ENCODE data around the gene LUC7L3. TPM values are rescaled to one million over a fixed set of nuclear protein-coding genes. Genes with fewer than 3 reads are reported as not detected.

Gene LUC7L3
- total RNA-seq, 4 donors from 2014 or later: 31.6 to 70.2 (median 51.6) TPM

- TF ChIP-seq CTCF (IDR thresholded peaks at IDR 0.05) (no peak), POLR2A (IDR thresholded peaks at IDR 0.05) (no peak)
- peak in 1 of 2 donors; percentile 78 for DNase-seq (ENCODE audit: low spot score in 2 of 2)
- WGBS, 2 donors: 87 to 89% methylated on average over 9 of the region's 9 CpGs
- H3K4me3 ChIP-seq (ENCODE audit: low read depth, poor library complexity, severe bottlenecking): no peak within 1 kb of the TSS
- intact Hi-C loops (cut with DNase I; ENCODE audit: low total_unique reads): no loop called here
These were observed 48.0 kb downstream of the LUC7L3 start, which contains the start of gene ANKRD40CL for GRCh38 chr17:50767446-50767845. ANKRD40CL (minus strand) TSS chr17:50767518; CDS start chr17:50766913, 605 bp downstream.

- intact Hi-C loops (cut with DNase I; ENCODE audit: low total_unique reads): no loop called here
- DNase-seq (ENCODE audit: low spot score in 2 of 2): peak; percentile 44 to 86
- TF ChIP-seq CTCF (IDR thresholded peaks at IDR 0.05): no peak
- no peak for TF ChIP-seq POLR2A (IDR thresholded peaks at IDR 0.05)
- no peak overlapping the region for H3K4me3 ChIP-seq (ENCODE audit: low read depth, poor library complexity, severe bottlenecking)
- WGBS, 2 donors: 39 to 61% methylated on average over 6 to 7 of the region's 7 CpGs
These were observed 49.0 kb downstream of the LUC7L3 start for GRCh38 chr17:50768346-50768761.

GRCh38 chr17:50769884-50770283, 50.5 kb downstream of the LUC7L3 start:
- no peak overlapping the region for H3K4me3 ChIP-seq (ENCODE audit: low read depth, poor library complexity, severe bottlenecking)
- peak; percentile 5 to 79 for DNase-seq (ENCODE audit: low spot score in 2 of 2)
- TF ChIP-seq CTCF (IDR thresholded peaks at IDR 0.05) (no peak), POLR2A (IDR thresholded peaks at IDR 0.05) (no peak)
- WGBS, 2 donors: 89 to 92% methylated on average over 8 of the region's 8 CpGs
- intact Hi-C loops (cut with DNase I; ENCODE audit: low total_unique reads): no loop called here

- no peak overlapping the region for H3K4me3 ChIP-seq (ENCODE audit: low read depth, poor library complexity, severe bottlenecking)
- DNase-seq (ENCODE audit: low spot score in 2 of 2): peak in 1 of 2 donors; percentile 2
- no peak for TF ChIP-seq POLR2A (IDR thresholded peaks at IDR 0.05)
- no peak for TF ChIP-seq CTCF (IDR thresholded peaks at IDR 0.05)
- intact Hi-C loops (cut with DNase I; ENCODE audit: low total_unique reads): no loop called here
- WGBS, 2 donors: 91 to 96% methylated on average over 2 of the region's 2 CpGs
These were observed 50.9 kb downstream of the LUC7L3 start for GRCh38 chr17:50770346-50770745.

DNA sequence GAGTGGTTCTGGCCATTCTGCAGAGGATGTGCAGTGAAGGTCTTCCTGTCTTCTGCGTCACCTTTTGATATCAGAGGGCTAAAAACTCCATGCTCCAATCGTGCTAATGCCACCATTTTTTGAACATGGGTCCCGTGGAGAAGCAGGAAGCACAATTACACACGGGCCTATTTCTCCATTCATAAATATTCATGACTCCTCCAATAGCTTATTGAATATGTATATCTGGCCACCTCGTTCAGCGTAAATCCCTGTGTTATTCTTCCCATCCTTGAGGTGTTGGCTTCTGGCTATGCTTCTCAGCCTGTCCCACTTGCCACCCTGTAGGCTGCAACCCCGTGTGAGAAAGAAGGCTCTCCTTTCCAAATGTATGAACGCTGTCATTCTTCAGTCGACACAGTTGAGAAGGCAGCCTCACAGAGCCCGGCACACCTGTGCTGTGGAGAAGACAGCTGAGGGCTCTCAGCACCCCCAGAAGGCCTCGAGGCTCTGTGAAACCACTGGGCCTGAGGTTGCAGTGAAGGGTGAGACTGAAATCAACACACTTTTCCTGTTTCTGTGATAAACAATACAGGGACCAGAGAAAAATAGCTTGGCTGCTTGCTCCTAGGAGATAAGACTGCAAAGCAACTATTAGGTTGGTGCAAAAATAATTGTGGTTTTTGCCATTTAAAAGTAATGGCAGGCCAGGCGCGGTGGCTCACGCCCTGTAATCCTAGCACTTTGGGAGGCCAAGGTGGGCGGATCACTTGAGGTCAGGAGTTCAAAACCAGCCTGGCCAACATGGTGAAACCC, 52.8 kb downstream of the LUC7L3 start:
- WGBS, 2 donors: 81 to 85% methylated on average over 15 of the region's 15 CpGs
- intact Hi-C loops (cut with DNase I; ENCODE audit: low total_unique reads): no loop called here
- peak in 1 of 2 donors; percentile 23 for DNase-seq (ENCODE audit: low spot score in 2 of 2)
- TF ChIP-seq POLR2A (IDR thresholded peaks at IDR 0.05) (no peak), CTCF (IDR thresholded peaks at IDR 0.05) (no peak)
- no peak overlapping the region for H3K4me3 ChIP-seq (ENCODE audit: low read depth, poor library complexity, severe bottlenecking)

Measured in lower leg skin (tissue), 4 donors.